ENCODE results near the gene OR7G1. TPM values are rescaled to one million over a fixed set of nuclear protein-coding genes. Genes with fewer than 3 reads are reported as not detected.

OR7G1 gene
- polyA plus RNA-seq, 2 of the 4 experiments (the other 2 are of a cell fraction) = not detected

GRCh38 chr19:9076901-9077300, 38.7 kb downstream of the OR7G1 start:
- no peak for TF ChIP-seq MAFK (IDR thresholded peaks at IDR 0.05; ENCODE audit: partially characterized antibody)
- TF ChIP-seq NFE2L2 (conservative IDR thresholded peaks at IDR 0.05; ENCODE audit: low read length) = no peak
- TF ChIP-seq CBX8 (IDR thresholded peaks at IDR 0.05) = no peak
- TF ChIP-seq NR3C1 (IDR thresholded peaks at IDR 0.05) = no peak
- TF ChIP-seq SMC3 (IDR thresholded peaks at IDR 0.05) = no peak
- no peak for TF ChIP-seq JUN (IDR thresholded peaks at IDR 0.05)
- no peak for TF ChIP-seq PHF8 (IDR thresholded peaks at IDR 0.05; ENCODE audit: borderline replicate concordance, low read depth)
- no peak for TF ChIP-seq CHD4 (IDR thresholded peaks at IDR 0.05; ENCODE audit: borderline replicate concordance)
- TF ChIP-seq ZC3H11A (IDR thresholded peaks at IDR 0.05) = no peak
- no peak for TF ChIP-seq RNF2 (IDR thresholded peaks at IDR 0.05; ENCODE audit: borderline replicate concordance, low read depth)
- TF ChIP-seq HES2 (IDR thresholded peaks at IDR 0.05) = no peak
- no peak for TF ChIP-seq REST (IDR thresholded peaks at IDR 0.05)
- TF ChIP-seq EP300 (IDR thresholded peaks at IDR 0.05) = no peak
- no peak for TF ChIP-seq RCOR1 (IDR thresholded peaks at IDR 0.05; ENCODE audit: low read depth, low read length)
- H3K4me1 ChIP-seq = peaks cover 27% of the 10 kb centered on the region
- H3K27ac ChIP-seq = peak overlapping the region; percentile 79 to 90; a peak in 3 of 6 replicates
- H3K9me3 ChIP-seq = no peaks in the 10 kb centered on the region
- no peak for FAIRE-seq
- CTCF ChIA-PET = no interaction called here
- WGBS (ENCODE audit: missing lambda C conversion rate) = 90% methylated on average over 10 of the region's 10 CpGs
- POLR2A ChIA-PET = no interaction called here
- no peak overlapping the region for H3K4me2 ChIP-seq
- H3K4me3 ChIP-seq = no peak overlapping the region
- DNase-seq (ENCODE audit: low read depth in 1 of 2, low spot score in 1 of 2) = no peak
- ATAC-seq = no peak

GRCh38 chr19:9075064-9075949, 40.3 kb downstream of the OR7G1 start:
- Histone ChIP-seq H3K27ac (peak overlapping the region; percentile 82 to 92), H3K4me1 (peaks cover 29% of the 10 kb centered on the region), H3K9me3 (no peaks in the 10 kb centered on the region), H3K4me3 (no peak overlapping the region), H3K4me2 (peak overlapping the region; percentile 44)
- WGBS (ENCODE audit: missing lambda C conversion rate) = 2% methylated on average over 16 of the region's 16 CpGs
- ChIA-PET POLR2A (interaction anchor here (0.5 to 1.6 kb wide), 8 partner anchors 17 to 464 kb away, joined by 3 to 9 read pairs (median 3); partner anchors contain the start of genes MBD3L1 and ZNF558), CTCF (interaction anchor here (0.6 kb wide), 1 partner anchor 715 kb away, joined by 3 read pairs; no protein-coding TSS in a partner anchor)
- ATAC-seq (peak; percentile 95 to 98), DNase-seq (ENCODE audit: low read depth in 1 of 2, low spot score in 1 of 2) (peak; percentile 95 to 97), FAIRE-seq (no peak)
- TF ChIP-seq FOSB (CRISPR knock-in tag; IDR thresholded peaks at IDR 0.05) (peak; percentile 95; the same call in 1 of the 2 replicates), ZC3H11A (IDR thresholded peaks at IDR 0.05) (no peak), HOXA7 (CRISPR knock-in tag; IDR thresholded peaks at IDR 0.05) (peak; percentile 98), HES2 (IDR thresholded peaks at IDR 0.05) (no peak), ATOH8 (CRISPR knock-in tag; IDR thresholded peaks at IDR 0.05; ENCODE audit: low read depth) (peak; percentile 99), CEBPB (IDR thresholded peaks at IDR 0.05) (peak in 1 of 2 experiments; percentile 62; a peak in 2 of 4 replicates), PBX3 (IDR thresholded peaks at IDR 0.05) (peak; percentile 71), TFCP2L1 (CRISPR knock-in tag; IDR thresholded peaks at IDR 0.05) (peak; percentile 88), CBX8 (IDR thresholded peaks at IDR 0.05) (no peak), TP53 (CRISPR knock-in tag; IDR thresholded peaks at IDR 0.05) (peak; percentile 98), FOXS1 (CRISPR knock-in tag; IDR thresholded peaks at IDR 0.05) (peak; percentile 97), NFE2L2 (conservative IDR thresholded peaks at IDR 0.05; ENCODE audit: low read length) (no peak), EHF (CRISPR knock-in tag; IDR thresholded peaks at IDR 0.05) (peak; percentile 100), POLR2A (IDR thresholded peaks at IDR 0.05; ENCODE audit: low read length) (no peak), HDAC2 (IDR thresholded peaks at IDR 0.05) (no peak), CHD4 (IDR thresholded peaks at IDR 0.05; ENCODE audit: borderline replicate concordance) (no peak), RCOR1 (IDR thresholded peaks at IDR 0.05; ENCODE audit: low read depth, low read length) (no peak), ZSCAN20 (CRISPR knock-in tag; IDR thresholded peaks at IDR 0.05) (peak; percentile 97), MYC (IDR thresholded peaks at IDR 0.05; ENCODE audit: borderline replicate concordance, low read length) (no peak; the same call in 1 of the 2 replicates), USF2 (IDR thresholded peaks at IDR 0.05) (no peak), KDM5A (IDR thresholded peaks at IDR 0.05) (no peak), ZFP36 (IDR thresholded peaks at IDR 0.05; ENCODE audit: borderline replicate concordance, partially characterized antibody) (no peak), JUNB (IDR thresholded peaks at IDR 0.05) (peak; percentile 93)

Data from A549 (cell line).